Kidney tubule cell (primary cell): ENCODE measurements around the gene ATP5PO.
"Not testable (repeated sequence)": the region's sequence is repeated elsewhere in the genome, so short reads cannot be mapped to it uniquely, and the experiment has no call there.

Source experiments
- DNase-seq: peaks from one replicate; pipeline ENCODE4 v3.0.0-alpha.2; 2018; ENCODE audit warnings: low spot score

The ATP5PO gene

DNA sequence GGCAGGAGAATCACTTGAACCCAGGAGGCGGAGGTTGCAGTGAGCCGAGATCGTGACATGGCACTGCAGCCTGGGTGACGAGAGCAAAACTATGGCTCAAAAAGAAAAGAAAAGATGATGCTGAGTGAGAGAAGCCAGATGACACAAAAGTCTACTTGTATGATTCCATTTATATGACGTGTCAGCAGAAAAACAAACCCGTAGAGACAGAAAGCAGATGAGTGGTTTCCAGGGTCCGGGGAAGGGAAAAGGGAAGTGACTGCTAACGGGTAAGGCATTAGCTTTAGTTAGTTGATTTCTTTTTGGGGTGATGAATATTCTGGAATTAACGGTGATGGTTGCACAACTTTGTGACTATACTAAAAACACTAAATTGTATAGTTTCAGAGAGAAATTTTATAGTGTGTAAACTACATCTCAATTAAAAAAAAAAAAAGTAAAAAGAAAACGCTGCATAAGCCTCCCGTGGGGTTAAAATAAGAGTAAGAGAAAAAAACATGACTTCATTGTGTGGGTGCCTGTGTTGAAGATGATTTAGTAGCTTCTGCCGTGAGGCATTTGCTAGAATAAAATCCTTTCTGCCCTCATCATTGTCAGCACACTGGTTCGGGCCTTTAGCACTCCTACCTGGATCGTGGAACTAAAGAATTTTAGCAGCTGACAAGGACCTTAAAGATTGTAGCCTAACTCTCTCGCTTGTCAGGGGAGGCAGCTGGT, 24.7 kb upstream of the ATP5PO start:
- DNase-seq, result no peak

DNA sequence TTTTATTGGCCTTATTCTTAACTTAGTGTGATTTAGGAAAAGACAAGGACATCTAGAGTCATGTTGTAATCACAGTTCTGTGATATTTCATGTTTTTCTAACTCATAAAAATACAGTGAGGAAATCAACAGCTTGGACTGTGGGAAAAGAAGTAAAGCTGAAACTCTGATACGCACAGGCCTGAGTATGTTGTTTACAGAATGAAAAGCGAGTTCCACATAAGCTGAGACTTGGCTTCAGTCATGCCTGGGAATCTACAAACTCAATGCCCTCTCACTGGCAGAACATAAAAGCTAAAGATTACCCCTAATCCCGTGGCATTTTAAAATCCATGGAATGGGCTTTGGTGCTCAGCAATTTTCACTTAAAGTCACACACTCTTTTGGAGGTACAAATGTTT, 23.6 kb upstream of the ATP5PO start:
- no peak for DNase-seq

DNA sequence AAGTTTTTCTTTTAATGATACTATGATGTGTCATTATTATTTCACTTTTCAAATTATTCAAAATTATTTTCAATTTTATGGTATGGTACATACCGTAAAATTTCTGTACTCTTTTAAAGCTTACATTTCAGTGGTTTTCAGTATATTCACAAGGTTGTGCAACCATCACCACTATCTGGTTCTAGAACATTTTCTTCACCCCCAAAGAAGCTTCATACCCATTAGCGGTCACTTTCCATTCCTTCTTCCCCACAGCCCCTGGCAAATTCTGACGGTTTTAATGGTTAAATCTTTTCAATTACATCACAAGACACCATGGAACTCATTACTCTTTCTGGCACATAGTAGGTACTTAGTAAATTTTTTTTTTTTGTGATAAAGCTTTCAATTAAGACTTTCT, 22.8 kb upstream of the ATP5PO start:
- DNase-seq, result no peak

DNA sequence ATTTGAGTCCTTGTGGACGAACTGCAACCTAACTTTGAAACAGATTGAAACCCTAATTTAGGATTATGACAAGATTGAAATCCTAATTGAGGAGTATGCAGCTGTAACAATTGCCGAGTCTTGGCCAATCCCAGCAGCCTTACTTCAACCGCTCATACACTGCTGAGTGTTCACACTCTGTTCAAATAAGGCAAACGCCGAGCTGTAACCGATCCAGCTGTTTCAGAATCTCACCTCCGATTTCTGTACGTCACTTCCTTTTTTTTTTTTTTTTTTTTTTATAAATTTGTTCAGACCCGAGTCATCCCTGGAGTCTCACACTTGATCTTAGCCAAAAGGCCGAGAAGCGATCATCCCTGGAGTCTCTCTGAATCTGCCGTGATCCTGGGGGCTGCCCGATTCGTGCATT, 22.3 kb upstream of the ATP5PO start:
- DNase-seq, result no peak

DNA sequence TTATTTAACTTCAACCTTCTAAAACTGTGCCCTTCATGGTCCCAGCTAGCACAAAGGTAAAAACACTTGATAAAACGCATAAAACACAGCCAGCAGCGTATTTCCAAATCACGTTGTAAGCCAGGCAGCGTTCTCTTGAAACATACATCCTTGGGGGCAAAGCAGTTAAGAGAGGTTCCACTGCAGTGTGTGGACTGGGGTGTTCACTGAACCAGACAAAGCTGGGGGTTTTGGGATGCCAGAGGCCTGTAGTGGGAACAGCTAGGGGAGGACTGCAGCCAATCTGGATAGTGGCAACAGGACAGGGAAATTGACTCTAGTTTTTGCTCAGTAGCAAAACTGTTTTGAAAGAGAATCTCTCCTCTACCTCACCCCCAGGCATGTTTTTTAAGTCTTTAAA, 21.5 kb upstream of the ATP5PO start:
- DNase-seq, result no peak

DNA sequence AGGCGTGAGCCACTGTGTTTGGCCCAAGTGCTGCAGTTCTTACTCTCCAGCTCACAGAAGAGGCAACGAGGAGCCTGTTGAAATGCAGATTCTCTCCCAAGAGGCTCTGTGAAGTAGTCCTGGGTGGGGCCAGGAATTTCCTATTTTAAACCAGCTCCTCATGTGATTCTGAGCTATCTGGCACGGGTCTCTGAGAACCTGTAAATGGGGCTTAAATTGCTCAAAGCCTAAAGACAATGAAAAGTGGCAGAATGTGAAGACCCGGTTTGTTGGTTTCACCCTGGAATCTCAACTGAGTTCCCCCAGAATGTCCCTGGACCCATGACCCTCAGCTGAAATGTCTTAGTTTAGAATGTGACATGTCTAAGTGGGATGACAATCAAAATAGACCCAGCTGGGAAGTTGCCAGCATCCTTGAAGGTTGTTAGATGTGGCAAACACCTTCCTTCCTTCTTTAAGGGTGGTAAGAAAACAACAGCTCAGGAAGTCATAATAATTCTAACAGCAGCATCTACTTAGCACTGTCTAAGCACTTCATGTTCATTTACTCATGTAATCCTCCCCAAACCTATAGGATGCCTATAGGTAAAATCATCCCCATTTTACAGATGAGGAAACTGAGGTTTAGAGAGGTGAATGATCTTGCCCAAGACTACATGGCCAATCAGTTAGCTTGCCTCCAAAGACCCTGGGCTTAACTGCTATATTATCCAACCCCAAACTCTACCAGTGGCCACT, 20.9 kb upstream of the ATP5PO start:
- DNase-seq, result no peak

DNA sequence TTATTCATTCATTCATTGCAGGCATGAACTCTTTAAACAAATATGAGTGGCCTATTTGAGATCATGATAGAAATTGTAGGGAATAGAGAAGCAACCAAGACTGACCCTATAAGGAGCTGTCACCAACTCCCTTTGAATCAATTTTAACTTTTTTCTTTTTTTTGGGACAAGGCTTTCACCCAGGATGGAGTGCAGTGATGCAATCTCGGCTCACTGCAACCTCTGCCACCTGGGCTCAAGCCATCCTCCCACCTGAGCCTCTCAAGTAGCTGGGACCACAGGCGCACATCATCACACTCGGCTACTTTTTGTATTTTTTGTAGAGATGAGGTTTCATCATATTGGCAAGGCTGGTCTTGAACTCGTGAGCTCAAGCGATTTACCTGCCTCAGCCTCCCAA, 17.1 kb upstream of the ATP5PO start:
- no peak for DNase-seq

DNA sequence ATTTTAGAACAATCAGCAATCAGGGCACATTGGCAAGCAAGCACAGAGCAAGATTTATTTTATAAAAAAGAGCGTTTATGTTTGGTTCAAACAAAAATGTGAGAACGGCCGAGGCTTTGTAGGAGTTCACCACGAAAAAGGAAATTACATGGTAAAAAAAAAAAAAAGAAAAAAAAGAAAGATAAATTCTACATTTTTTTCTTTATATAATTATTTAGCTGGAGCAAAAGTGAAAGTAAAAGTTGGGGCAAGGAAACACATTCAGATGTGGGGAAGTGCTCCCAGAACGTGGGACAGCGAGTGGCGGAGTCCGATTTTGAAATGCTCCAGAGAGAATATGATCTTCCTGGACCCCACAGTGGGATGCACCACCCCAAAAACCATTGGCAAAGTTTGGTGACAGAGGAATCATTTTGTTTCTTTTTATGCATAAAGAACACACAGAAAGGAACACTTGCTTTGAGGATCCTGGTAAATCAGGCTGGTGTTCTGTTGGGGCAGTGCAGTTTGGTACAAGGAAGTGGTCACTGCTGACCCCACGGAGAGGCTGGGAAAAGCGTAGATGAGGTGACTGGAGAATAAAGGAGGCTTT, 16.3 kb upstream of the ATP5PO start:
- DNase-seq, result no peak

DNA sequence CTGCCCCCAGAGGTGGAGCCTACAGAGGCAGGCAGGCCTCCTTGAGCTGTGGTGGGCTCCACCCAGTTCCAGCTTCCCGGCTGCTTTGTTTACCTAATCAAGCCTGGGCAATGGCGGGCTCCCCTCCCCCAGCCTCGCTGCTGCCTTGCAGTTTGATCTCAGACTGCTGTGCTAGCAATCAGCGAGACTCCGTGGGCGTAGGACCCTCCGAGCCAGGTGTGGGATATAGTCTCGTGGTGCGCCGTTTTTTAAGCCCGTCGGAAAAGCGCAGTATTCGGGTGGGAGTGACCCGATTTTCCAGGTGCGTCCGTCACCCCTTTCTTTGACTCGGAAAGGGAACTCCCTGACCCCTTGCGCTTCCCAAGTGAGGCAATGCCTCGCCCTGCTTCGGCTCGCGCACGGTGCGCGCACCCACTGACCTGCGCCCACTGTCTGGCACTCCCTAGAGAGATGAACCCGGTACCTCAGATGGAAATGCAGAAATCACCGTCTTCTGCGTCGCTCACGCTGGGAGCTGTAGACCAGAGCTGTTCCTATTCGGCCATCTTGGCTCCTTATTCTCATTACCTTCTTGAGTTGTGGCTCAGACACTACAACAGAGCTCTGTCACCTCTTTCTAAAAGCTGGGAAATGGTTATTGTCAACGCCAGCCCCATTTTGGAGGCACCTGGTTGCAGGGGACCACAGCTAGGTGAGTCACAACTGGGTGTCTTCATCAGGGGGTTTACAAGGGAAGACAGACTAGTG, 15.6 kb upstream of the ATP5PO start:
- DNase-seq, result not testable (repeated sequence)

DNA sequence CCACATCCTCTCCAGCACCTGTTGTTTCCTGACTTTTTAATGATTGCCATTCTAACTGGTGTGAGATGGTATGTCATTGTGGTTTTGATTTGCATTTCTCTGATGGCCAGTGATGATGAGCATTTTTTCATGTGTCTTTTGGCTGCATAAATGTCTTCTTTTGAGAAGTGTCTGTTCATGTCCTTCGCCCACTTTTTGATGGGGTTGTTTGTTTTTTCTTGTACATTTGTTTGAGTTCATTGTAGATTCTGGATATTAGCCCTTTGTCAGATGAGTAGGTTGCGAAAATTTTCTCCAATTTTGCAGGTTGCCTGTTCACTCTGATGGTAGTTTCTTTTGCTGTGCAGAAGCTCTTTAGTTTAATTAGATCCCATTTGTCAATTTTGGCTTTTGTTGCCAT, 10.6 kb upstream of the ATP5PO start:
- not testable (repeated sequence) for DNase-seq

DNA sequence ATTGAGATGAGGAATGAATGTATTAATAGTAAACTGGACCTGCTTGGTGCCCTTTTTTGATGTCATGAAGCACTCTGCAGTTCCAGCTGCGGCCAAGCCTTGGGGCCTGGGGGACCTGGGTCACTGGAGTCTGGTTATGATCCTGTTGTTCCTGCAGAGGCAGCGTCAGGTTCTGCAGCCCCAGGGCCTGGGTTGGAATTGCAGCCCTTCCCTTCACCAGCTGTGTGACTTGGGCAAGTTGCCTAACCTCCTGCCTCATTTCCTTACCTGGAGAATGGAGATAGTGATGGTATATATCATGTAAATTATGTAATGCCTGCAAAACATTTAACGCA, 9.1 kb upstream of the ATP5PO start:
- peak; percentile 45 for DNase-seq

DNA sequence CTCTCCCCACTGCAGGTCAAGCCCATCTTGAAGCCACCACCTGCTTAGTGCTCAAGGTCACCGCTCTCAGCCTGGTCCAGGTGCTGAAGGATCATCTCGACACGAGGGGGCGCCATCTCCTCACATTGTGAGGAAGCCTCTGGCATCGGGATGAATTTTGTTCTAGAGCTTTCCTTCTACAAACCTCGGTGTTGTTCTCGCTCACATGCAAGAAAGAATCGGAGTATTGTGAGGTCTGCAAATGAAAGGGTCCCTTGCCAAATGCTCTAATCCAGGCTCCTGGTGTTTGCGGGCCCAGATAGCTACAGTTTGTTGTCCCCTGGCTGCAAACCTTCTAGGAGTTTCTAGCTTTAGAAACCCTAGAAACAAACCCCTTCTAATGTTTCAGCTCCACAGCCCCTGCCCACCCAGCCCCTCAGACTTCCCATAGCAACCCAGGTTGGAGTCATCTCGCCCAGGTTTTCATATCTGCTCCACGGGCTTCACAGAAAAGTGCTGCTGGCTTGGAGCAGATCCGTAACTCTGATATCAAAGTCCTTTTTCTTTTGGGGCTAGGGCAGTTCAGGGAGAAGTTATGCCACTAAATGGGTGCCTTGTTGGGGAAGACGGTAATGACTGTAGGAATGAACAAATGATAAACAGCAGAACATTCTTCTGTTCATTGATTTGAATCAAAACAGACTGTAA, 8.6 kb upstream of the ATP5PO start:
- DNase-seq, result peak; percentile 76

DNA sequence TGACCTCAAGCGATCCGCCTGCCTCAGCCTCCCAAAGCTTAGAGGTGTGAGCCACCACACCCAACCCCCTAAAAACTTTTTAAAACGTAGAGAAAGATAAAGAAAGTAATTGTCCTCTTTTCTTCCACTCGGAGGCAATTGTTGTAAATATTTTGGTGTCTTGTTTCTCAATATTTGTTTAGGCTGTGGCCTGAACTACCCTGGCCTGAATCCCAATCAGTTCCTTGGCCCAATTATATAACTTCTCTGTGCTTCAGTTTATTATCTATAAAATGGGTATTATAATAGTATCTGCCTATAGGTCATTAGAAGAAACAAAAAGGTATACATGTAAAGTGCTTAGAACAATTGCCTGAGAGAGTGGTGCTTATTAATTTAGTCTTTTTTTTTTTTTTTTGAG, 1.8 kb upstream of the ATP5PO start:
- no peak for DNase-seq

DNA sequence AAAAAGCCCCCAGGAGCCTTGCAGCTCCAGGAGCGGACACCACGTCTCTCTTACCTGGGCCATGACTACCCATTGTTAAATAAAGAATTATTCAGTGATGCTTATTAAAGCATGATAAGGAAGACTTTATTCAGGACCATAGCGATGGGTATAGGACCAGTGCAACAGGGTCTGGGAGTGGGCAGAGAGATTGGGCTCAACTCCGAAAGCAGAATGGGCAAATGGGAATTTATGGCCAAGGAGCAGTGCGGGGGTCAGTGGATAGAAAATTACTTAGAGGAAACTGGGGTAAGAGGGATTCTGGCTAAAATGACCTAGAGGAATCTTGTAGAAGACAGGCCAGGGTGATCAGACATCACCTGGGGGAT, 580 bp upstream of the ATP5PO start:
- DNase-seq, result no peak

DNA sequence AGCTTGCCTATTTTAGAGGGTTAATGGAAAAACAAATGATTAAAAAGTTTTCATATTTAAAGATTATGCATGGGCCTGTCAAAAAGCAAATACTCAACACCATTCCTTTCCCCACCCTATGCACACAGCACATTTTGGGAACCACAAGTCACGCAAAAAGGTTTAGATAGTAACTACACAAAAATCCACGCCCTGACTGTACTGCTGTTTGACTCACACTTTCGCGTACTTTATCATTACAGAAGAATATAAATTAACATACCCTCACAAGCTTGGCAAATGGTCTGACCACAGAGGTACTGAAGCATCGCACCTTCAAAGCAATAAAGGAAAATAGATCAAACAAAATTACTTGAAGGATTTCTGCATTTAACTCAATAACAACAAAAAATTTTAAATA, 1.4 kb downstream of the ATP5PO start:
- peak; percentile 54 for DNase-seq

DNA sequence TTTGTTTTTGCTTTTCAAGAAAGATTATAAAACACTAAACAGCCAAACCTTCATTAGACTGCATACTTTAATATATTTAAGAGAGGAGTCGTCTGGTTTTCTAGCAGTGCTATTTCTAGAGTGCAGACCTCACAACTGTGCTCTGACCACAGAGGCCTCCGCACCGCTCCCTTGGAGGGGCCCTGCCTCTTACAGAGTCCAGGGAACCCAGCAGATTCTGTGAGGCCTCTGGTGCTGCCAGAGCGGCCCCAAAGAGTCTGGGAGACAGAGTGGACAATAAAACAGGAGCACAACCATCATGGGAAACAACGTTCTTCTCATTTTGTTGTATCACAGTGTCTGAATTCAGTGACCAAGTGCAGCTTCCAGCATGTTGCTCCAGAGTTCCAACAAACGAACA, 5.8 kb downstream of the ATP5PO start:
- no peak for DNase-seq

DNA sequence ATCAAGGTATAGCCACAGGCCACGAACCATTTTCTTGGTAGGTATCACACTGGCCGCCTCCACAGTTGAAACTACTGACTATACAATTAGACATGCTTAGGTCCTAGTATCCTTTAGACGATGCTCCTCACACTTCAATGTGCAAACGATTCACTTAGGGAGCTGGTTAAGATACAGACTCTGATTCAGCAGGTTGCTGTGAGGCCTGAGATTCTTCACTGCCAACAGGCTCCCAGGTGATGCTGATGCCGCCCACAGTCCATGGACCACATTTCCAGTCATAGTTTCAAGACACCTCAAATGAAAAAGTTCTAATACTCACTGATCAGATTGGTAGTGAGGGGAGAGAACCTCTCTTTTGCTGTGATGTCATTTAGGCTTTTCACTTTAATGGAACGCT, 6.8 kb downstream of the ATP5PO start:
- DNase-seq, result no peak

DNA sequence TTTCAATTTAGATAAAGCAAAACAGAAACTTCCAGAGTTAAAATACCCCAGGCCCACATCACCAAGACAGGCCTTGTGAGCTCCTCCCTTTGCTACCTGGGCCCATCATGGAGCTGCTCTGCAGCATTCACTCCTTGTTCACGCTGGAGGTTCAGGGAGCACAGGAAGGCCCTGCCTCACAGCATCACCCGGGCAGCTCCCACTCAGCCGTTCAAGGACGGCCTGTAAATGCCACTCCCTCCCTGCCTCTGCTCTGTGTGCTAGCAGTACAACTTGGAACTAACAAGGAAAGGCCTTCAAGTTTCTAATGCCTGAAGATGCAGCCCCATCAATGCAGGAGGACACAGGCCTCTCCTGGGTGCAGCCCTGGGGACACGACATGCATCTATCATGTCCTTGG, 11.6 kb downstream of the ATP5PO start:
- no peak for DNase-seq

DNA sequence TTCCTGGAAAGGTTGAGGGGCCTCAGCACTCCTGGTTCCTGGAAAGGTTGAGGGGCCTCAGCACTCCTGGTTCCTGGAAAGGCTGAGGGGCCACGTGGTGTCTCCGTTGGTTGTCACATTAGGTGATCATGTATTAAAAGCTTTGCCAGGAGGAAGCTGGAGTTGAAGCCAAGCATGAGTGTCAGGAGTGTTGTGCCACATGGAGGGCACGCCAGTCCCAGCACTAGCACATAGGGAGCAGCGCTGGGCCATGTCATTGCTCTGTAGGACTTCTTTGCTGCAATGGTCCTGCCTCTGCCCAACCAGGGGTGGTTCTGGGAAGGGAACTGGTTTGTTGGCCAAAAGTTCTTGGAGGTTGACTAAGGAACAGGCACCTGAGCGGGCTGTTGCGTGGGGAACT, 13.3 kb downstream of the ATP5PO start:
- no peak for DNase-seq

DNA sequence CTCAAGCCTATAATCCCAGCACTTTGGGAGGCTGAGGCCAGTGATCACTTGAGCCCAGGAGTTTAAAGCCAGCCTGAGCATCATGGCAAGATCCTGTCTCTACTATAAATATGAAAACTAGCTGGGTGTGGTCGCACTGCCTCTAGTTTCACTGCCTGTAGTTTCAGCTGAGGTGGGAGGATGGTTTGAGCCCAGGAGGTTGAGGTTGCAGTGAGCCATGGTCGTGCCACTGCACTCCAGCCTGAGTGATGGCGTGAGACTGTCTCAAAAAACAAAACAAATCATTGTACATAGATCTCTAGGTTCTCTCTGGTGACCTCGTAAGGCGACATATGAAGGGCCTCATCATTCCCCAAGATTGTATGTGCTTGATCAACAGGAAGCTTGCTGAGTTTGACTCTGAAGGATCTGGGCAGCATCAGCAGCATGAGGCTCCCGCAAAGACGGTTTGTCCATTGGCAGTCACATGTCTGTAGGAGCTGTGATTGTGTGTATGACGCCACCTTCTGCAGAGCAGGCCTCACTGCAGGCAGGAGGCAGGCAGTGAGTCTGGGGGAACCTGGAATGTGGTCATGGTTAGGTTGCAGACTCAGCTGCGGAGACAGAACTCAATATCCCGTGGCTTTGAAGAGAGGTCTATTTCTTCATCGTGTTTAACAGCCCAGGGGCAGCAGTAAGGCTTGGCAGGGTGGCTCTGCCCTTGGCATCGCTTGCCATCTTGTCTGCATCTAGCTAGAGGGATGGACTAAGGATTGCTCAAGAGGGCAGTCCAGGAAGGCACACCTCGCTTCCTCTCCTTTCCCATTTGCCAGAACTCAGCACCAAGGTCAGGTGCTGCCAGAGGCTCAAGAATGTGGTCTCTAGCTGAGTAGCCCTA, 14.0 kb downstream of the ATP5PO start:
- DNase-seq, result peak; percentile 51

DNA sequence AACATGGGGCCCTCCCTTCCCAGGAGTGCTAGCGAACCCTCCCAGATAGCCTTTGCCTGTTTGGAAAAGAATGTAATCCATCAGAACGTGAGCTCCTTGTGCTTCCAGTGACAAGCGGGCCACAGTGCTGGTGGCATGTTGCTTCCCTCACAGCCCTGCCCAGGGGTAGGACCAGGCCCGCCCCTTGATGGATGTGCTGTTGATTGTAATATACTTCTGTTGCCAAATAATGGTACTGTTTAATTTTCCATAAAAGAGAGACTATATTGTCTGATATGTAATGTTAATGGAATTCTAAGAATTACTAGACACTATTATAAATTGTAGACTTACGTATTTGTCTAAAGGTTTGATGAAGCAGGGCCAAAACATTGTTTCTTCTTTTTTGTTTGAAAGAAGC, 16.4 kb downstream of the ATP5PO start:
- no peak for DNase-seq
